HepG2 (cell line): ENCODE measurements around the gene RBP5. TPM values are rescaled to one million over a fixed set of nuclear protein-coding genes. Genes with fewer than 3 reads are reported as not detected.

ENCODE experiments used
- BCLAF1 ChIP-seq: fragments of 450-650 bp; IDR thresholded peaks from 2 replicates; pipeline ENCODE4 v1.6.1; 2017; ENCODE audit warnings: mild to moderate bottlenecking
- CCDC6 ChIP-seq: sonication (generic); formaldehyde crosslinking; IDR thresholded peaks from 2 replicates; pipeline ENCODE4 v1.8.1; 2022; ENCODE audit warnings: mild to moderate bottlenecking, missing genetic modification reagents, moderate library complexity
- HNRNPK ChIP-seq: fragments of 200-400 bp; formaldehyde crosslinking; IDR thresholded peaks from 2 replicates; pipeline ENCODE4 v1.6.1; 2018; ENCODE audit warnings: low read length, low read depth, moderate library complexity, mild to moderate bottlenecking; ENCODE audit not compliant: poor library complexity, severe bottlenecking
- KDM5B ChIP-seq: sonication (generic); formaldehyde crosslinking; IDR thresholded peaks from 2 replicates; pipeline ENCODE4 v1.4.0; 2020; ENCODE audit warnings: missing genetic modification reagents, mild to moderate bottlenecking, borderline replicate concordance
- NR2F2 ChIP-seq: IDR thresholded peaks from 2 replicates; pipeline ENCODE4 v1.6.1; 2012; ENCODE audit warnings: low read depth, inconsistent platforms, borderline replicate concordance
- RAD21 ChIP-seq: fragments of 450-650 bp; formaldehyde crosslinking; IDR thresholded peaks from 2 replicates; pipeline ENCODE4 v1.5.0; 2020; ENCODE audit warnings: mild to moderate bottlenecking
- SMAD1 ChIP-seq: sonication (generic); formaldehyde crosslinking; IDR thresholded peaks from 2 replicates; pipeline ENCODE4 v1.4.0; 2020; ENCODE audit warnings: missing genetic modification reagents, low read depth, mild to moderate bottlenecking, borderline replicate concordance
- SMAD9 ChIP-seq: sonication (generic); formaldehyde crosslinking; IDR thresholded peaks from 2 replicates; pipeline ENCODE4 v1.5.1; 2020; ENCODE audit warnings: mild to moderate bottlenecking, missing genetic modification reagents
- SP5 ChIP-seq: IDR thresholded peaks from 2 replicates; pipeline ENCODE4 v1.6.1; 2016; ENCODE audit warnings: low read depth, borderline replicate concordance
- STAT6 ChIP-seq: sonication (generic); formaldehyde crosslinking; IDR thresholded peaks from 2 replicates; pipeline ENCODE4 v1.4.0; 2020; ENCODE audit warnings: missing genetic modification reagents, mild to moderate bottlenecking, borderline replicate concordance
- TCF7L2 ChIP-seq: IDR thresholded peaks from 2 replicates; pipeline ENCODE4 v1.6.1; 2011; ENCODE audit warnings: mild to moderate bottlenecking, low read depth, low read length, moderate library complexity
- TEF ChIP-seq: sonication (generic); formaldehyde crosslinking; IDR thresholded peaks from 2 replicates; pipeline ENCODE4 v1.5.0; 2020; ENCODE audit warnings: missing genetic modification reagents
- ZBTB20 ChIP-seq: sonication (generic); formaldehyde crosslinking; IDR thresholded peaks from 2 replicates; pipeline ENCODE4 v1.8.1; 2023; ENCODE audit warnings: missing genetic modification reagents, low read depth, mild to moderate bottlenecking, borderline replicate concordance
- ZFP1 ChIP-seq: IDR thresholded peaks from 2 replicates; pipeline ENCODE4 v1.6.1; 2016
- ZNF550 ChIP-seq: sonication (generic); formaldehyde crosslinking; IDR thresholded peaks from 2 replicates; pipeline ENCODE4 v1.4.0; 2020; ENCODE audit warnings: mild to moderate bottlenecking, missing genetic modification reagents, borderline replicate concordance
- ZNF557 ChIP-seq: sonication (generic); formaldehyde crosslinking; IDR thresholded peaks from 2 replicates; pipeline ENCODE4 v1.4.0; 2020; ENCODE audit warnings: missing genetic modification reagents
- ZNF576 ChIP-seq: sonication (generic); formaldehyde crosslinking; IDR thresholded peaks from 2 replicates; pipeline ENCODE4 v1.4.0; 2020; ENCODE audit warnings: mild to moderate bottlenecking, missing genetic modification reagents
- ZNF580 ChIP-seq: IDR thresholded peaks from 2 replicates; pipeline ENCODE4 v1.6.1; 2016; ENCODE audit warnings: low read depth, borderline replicate concordance
- ZNF652 ChIP-seq: IDR thresholded peaks from 2 replicates; pipeline ENCODE4 v1.6.1; 2016; ENCODE audit warnings: low read depth, borderline replicate concordance
- polyA plus RNA-seq, 8 experiments: library from polyadenylated mRNA; depleted of rRNA in 3 of 8; stranded (reverse) in 7 of 8; unstranded in 1 of 8; fragments of >200 nt; fragmentation: Illumina TruSeq in 4 of 8; extraction: Trizol in 4 of 8; gene quantifications; 2 replicates each; pipeline versions ENCODE4 v1.2.1 to v1.2.3, GENCODE V29; 2011 to 2016; ENCODE audit warnings: low read depth in 4 of 8, missing spikeins in 1 of 8, mixed read lengths in 1 of 8; ENCODE audit not compliant: insufficient read depth in 1 of 8
- total RNA-seq, 5 experiments: library from RNA; depleted of rRNA; stranded (reverse); fragments of >200 nt; fragmentation: Illumina TruSeq; extraction: Trizol; gene quantifications; 2 replicates each; pipeline ENCODE4 v1.2.3, GENCODE V29; 2016; ENCODE audit warnings: low read depth in 1 of 5

The RBP5 gene
- total and polyA plus RNA-seq, 2 of the 13 experiments (the other 11 are each of a cell fraction or from before 2014, with no cell fraction given) = 13.8 to 19.8 TPM

GRCh38 chr12:7127916-7128626 lies 618 bp downstream of the RBP5 start (continued):
- peak; percentile 61; the same call in 1 of the 2 replicates for TF ChIP-seq SMAD1
- no peak for TF ChIP-seq BCLAF1
- no peak for TF ChIP-seq SMAD9 (CRISPR knock-in tag)
- TF ChIP-seq ZNF580 (CRISPR knock-in tag) = 0 out of 2 replicates have a peak, but pooled peaks have one; percentile 19
- TF ChIP-seq KDM5B (CRISPR knock-in tag) = no peak; the same call in 1 of the 2 replicates
- no peak; the same call in 1 of the 2 replicates for TF ChIP-seq ZFP1 (CRISPR knock-in tag)
- no peak for TF ChIP-seq ZNF576
- TF ChIP-seq STAT6 (CRISPR knock-in tag) = no peak
- peak; percentile 58; the same call in 1 of the 2 replicates for TF ChIP-seq ZBTB20 (CRISPR knock-in tag)
- TF ChIP-seq CCDC6 (CRISPR knock-in tag) = no peak
- no peak for TF ChIP-seq TCF7L2
- TF ChIP-seq ZNF652 (CRISPR knock-in tag) = no peak
- TF ChIP-seq NR2F2 = no peak
- TF ChIP-seq HNRNPK = no peak
- TF ChIP-seq SP5 (CRISPR knock-in tag) = peak; percentile 61; the same call in 1 of the 2 replicates
- no peak for TF ChIP-seq ZNF557 (CRISPR knock-in tag)
- TF ChIP-seq TEF (CRISPR knock-in tag) = no peak
- TF ChIP-seq RAD21 (CRISPR knock-in tag) = no peak
- TF ChIP-seq ZNF550 (CRISPR knock-in tag) = no peak
